Measurements from ENCODE around the gene MRPL16. TPM values are rescaled to one million over a fixed set of nuclear protein-coding genes. Genes with fewer than 3 reads are reported as not detected.

The MRPL16 gene
- total RNA-seq = 27.7 and 28.0 TPM in 2 replicates

GRCh38 chr11:59810189-59810910 is at the start of gene MRPL16:
Gene MRPL16, minus strand, starts transcription at chr11:59810778. Its CDS starts 120 bp downstream, at chr11:59810658.

GRCh38 chr11:59845399-59845798 is 34.8 kb upstream of the MRPL16 start, which contains the start of gene CBLIF:
Gene CBLIF, minus strand, starts transcription at chr11:59845499. Its CDS starts 46 bp downstream, at chr11:59845453.

Other genes with a start within 250 kb of the MRPL16 start
- 26.5 and 27.1 TPM in 2 replicates for gene OSBP, start 195.0 kb downstream of the MRPL16 start, total RNA-seq
- gene PATL1, start 141.7 kb downstream of the MRPL16 start, total RNA-seq = 4.0 and 7.2 TPM in 2 replicates
- gene OR10V1, start 96.9 kb downstream of the MRPL16 start, total RNA-seq = not detected in 2 replicates
- gene STX3, start 55.4 kb downstream of the MRPL16 start, total RNA-seq = 40.3 and 55.2 TPM in 2 replicates
- not detected in 2 replicates for gene CBLIF, start 34.7 kb upstream of the MRPL16 start, total RNA-seq
- gene TCN1, start 55.7 kb upstream of the MRPL16 start, total RNA-seq = 3.9 and 14.9 TPM in 2 replicates
- not detected in 2 replicates for gene OOSP3, start 68.0 kb upstream of the MRPL16 start, total RNA-seq
- gene OOSP1, start 127.7 kb upstream of the MRPL16 start, total RNA-seq = not detected in 2 replicates
- gene OOSP4A, start 153.3 kb upstream of the MRPL16 start, total RNA-seq = not detected in 2 replicates
- gene OOSP4B, start 206.4 kb upstream of the MRPL16 start, total RNA-seq = not detected in 2 replicates
- not detected in 2 replicates for gene OOSP2, start 229.6 kb upstream of the MRPL16 start, total RNA-seq
- not detected in 2 replicates for gene MS4A3, start 245.9 kb upstream of the MRPL16 start, total RNA-seq